Nucleus accumbens (tissue), 56 donors: ENCODE data around the gene MEX3A.
A peak's percentile ranks its signal among the peaks of the same experiment; 100 is the strongest.

Source experiments
- DNase-seq, 56 donors: peaks; one replicate each; lab custom pipeline; 2025; lab: John Stamatoyannopoulos, UW

The MEX3A gene

DNA sequence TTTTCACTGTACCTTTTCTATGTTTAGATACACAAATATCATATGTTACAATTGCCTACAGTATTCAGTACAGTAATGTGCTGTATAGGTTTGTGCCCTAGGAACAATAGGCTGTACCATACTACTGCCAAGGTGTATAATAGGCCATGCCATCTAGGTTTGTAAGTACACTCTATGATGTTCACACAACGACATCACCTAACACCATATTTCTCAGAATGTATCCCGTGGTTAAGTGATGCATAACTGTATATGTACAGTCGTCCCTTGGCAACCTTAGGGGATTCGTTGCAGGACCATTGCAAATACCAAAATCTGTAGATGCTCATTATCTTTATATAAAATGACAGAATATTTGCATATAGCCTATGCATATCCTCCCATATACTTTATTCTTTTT lies 55.7 kb downstream of the MEX3A start:
- no peak for DNase-seq

DNA sequence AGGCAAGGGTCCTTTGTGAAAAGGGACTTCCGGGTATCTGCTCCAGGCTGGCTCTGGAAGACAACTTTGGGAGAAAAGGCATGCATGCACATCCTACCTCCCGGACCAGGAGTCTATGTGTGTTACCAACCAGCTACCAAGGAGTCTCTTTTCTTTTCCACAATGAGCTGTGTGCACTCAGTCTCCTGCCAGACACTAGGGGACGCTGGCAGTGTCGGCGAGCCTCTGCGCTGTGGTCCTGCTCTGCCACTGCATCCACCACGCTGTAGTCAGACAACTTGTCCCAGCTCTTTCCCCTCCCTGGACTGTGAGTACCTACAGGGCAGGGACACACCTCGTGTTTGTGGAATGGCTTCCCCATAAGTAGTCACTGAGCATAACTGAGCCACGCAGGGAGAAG lies 56.4 kb downstream of the MEX3A start:
- DNase-seq: peak in 11 of 56 donors; percentile 2 to 22 (median 4)

DNA sequence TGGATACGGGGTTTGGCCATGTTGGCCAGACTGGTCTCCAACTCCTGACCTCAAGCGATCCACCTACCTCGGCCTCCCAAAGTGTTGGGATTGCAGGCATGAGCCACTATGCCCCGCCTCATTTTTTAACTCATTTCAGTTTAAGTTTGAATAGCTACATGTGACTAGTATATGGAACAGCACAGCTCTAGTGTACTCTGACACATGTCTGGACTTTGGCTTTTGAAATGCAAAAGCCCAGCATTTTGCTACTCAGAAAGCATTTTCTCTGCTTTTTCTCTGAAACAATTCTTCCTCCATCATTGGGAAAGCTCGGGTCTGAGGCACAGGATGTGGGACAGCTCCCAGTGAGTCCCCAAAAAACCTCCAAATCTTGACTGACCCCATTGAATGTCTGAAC lies 57.5 kb downstream of the MEX3A start:
- no peak for DNase-seq
